Stimulated activated CD4-positive, alpha-beta T cell treated with anti-CD3 and anti-CD28 coated beads, TNF-alpha, amount 100 ng/mL, for 24 hours (primary cell): Measurements from ENCODE around the gene PRF1.
A peak's percentile ranks its signal among the peaks of the same experiment; 100 is the strongest.
"Not testable (repeated sequence)": the region's sequence is repeated elsewhere in the genome, so short reads cannot be mapped to it uniquely, and the experiment has no call there.

ENCODE experiments used
- DNase-seq, 3 experiments: peaks; one replicate each; pipeline ENCODE4 v3.0.0-alpha.2; 2020; ENCODE audit warnings: low read depth in 3 of 3

The PRF1 gene

GRCh38 chr10:70617798-70618568, 15.4 kb upstream of the PRF1 start:
- peak in 1 of 3 experiments; percentile 32 for DNase-seq

- DNase-seq: no peak
Observed at GRCh38 chr10:70616761-70617160, 14.2 kb upstream of the PRF1 start.

DNA sequence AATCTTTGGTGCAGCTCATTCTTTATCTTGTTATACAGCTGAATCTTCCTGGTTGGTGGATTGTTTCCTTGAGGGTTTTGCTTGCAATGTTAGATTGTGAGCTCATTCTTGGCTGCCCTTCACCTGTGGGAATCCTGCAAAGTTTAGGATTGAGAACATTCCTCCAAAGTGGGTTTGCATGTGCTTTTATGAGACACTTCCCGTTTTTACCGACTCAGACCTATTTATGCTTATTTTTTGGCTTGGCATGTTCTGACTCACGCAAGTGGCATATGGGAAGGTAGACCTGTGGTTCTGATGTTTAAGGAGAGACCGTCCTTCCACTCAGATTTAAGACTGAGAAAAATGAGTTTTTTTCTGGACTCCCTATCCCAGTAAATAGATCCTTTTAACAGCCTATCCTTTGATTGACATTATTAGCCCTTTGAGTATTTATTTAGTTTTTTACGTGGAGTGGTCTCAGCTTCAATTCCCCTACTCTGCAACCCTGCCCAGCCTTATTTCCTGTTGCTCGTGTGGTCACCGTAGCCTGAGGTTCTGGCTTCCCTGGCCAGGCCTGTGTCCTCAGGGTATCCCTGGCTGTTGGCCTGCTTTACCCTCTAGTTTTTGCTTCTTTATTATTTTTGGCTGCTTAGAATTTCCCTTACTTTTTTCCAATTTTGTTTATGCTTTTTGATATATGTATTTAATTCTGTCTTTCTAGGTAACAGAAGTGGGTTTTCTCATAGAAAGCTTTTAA, 13.4 kb upstream of the PRF1 start:
- DNase-seq: no peak

DNA sequence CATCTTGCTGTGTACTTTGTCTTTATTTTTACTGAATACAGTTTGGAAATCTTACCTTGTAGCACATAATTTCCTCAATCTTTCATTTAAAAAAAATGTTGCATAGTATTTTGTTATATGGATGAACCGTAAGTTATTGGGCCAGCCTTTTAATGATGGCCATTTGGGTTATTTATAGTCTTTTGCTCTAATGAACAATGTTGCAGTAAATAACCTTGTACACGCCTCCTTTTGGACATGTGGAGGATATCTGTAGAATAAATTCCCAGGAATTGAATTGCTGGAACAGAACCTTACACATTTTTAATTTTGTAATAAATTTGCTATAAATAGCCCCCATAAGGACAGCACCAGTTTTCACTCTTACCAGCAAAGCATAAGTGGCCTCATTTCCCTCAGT, 12.7 kb upstream of the PRF1 start:
- no peak for DNase-seq

GRCh38 chr10:70614364-70614763, 11.8 kb upstream of the PRF1 start:
- DNase-seq: not testable (repeated sequence)

DNA sequence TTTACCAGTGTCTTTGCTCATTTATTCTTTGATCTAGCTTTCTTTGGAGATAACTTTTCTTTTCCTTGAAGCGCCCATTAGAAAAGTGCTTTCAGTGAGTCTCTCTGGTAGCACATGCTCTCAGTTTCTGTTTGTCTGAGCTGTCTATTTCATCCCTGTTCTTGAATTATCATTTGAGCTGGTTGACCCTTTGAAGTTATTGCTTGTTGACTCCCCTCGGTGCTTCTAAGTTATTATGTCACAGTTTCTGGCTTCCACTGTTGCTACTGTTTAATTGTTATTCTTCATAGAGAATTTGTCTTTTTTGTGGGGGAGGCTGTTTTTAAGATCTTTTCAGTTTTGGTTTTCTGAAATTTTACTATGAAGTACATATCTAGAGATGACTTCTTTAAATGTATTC, 11.4 kb upstream of the PRF1 start:
- no peak for DNase-seq

DNA sequence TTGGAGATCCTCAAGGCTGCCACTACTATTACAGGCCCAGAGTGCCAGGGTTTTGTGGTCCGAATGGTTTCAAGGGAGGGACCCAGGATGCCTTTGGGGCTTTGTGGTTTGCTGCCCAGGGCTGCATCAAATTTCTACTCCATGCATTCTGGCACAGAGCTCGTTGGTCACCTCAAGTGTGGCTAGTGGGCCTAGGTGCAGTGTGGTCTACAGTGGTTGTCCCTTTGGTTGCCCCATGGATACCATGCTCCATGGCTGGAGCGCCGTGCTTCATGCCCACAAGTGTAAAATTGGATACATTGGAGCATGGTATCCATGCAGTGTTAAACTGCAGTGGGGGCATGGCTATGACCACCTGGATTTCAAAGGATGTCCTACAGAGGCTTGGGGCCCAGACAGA, 5.4 kb upstream of the PRF1 start:
- no peak for DNase-seq

DNA sequence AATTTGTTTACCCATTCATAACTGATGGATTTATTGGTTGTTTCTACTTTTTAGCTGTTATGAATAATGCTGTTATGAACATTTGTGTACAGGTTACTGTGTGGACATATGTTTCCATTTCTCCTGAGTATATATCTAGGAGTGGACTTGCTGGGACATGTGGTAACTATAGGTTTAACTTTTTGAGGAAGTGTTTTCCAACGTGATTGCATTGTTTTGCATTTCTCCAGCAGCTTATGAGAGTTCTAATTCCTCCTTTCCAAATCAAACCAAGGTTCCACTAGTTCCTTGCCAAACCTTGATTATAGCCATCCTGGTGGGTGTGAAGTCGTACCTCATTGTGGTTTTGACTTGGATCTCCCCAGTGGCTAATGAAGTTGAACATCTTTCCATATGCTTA, 2.6 kb upstream of the PRF1 start:
- DNase-seq: no peak

DNA sequence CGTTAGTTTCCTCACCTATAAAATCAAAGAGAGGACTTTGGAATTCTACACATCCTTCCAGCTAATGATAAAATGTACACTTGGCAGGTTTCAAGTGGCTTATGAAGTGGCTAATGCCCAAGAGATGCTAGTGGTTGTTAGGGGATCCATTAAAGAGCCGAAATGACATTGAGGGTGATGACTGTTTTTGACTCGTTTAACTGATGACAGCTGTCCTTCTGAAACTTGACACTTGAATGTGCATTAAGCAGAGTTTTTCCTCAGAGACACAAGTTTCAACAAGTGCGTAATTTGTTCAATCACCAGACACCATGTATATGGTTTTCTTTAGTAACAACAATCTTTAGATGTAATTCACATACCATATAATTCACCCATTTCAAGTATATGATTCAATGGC, 1.6 kb upstream of the PRF1 start:
- DNase-seq: no peak

GRCh38 chr10:70603449-70603801, 884 bp upstream of the PRF1 start:
- DNase-seq: no peak

GRCh38 chr10:70601746-70602145, 795 bp downstream of the PRF1 start:
- no peak for DNase-seq

- no peak for DNase-seq
Observed at GRCh38 chr10:70600512-70601395, 1.8 kb downstream of the PRF1 start.

GRCh38 chr10:70599791-70600190, 2.8 kb downstream of the PRF1 start:
- no peak for DNase-seq

GRCh38 chr10:70599319-70599718, 3.2 kb downstream of the PRF1 start:
- DNase-seq: no peak

- no peak for DNase-seq
Observed at GRCh38 chr10:70598857-70599295, 3.7 kb downstream of the PRF1 start.

- DNase-seq: no peak
Observed at GRCh38 chr10:70597856-70598815, 4.4 kb downstream of the PRF1 start.

DNA sequence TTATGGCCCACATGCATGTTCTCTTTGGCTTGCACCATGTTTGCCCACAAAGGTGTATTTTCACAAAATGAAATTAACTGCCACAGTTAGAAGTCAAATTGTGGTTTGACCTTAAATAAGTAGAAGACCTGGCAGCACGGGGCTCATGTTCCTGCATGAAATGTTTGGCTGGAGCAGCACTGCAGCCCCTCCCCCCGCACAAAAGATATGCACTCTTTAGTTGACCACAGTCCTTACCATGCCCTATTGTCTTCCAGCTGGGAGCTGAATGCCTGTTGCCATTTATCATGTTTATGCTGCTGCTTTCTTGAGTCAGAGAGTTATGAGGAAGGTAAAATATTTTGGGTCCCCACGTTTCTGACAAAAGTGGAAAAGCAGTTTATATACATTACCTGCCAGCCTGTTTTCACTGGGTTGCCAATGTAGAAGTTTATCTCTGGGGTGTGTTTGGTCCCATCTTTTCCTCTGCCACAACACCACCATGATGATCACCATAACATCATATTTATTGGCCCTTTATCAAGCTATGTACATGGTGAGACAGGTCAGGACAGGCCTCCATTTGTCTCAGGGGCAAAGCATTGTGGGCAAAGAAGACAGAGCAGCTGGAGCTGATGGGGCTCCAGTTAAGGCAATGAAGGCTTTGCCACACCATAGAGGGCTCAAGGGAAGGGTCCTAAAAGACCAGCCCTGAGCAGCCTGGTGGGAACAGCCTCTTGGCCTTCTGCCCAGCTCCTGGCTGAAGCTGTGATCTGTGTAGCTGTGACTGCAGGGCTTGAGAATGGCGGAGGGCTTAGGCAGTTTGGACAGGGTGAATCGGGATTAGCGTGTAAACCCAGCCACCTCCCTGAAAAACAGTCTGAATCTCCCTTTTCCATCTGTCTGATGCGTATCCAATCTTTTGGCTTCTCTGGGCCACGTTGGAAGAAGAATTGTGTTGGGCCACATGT, 5.4 kb downstream of the PRF1 start:
- DNase-seq: no peak

GRCh38 chr10:70596110-70596798, 6.3 kb downstream of the PRF1 start:
- DNase-seq: no peak

- DNase-seq: no peak
Observed at GRCh38 chr10:70595566-70596016, 7.0 kb downstream of the PRF1 start.
